HepG2 (cell line): ENCODE results near the gene PSMD5. TPM values are rescaled to one million over a fixed set of nuclear protein-coding genes. Genes with fewer than 3 reads are reported as not detected.

Experiments used
- ATAC-seq: fragments of 200-7000 bp; cut with Tn5 transposase; 3 replicates; pipeline ENCODE4 v1.9.1; 2020; ENCODE audit warnings: mild to moderate bottlenecking, moderate library complexity
- BruUV-seq: library from RNA; stranded (reverse); fragments of 400-500 nt; replicated peaks from 2 replicates; lab custom pipeline; 2021; lab: Mats Ljungman, UMichigan
- CTCF ChIA-PET: fragments of 300-600 bp; formaldehyde crosslinking; extraction: SDS; loops from one replicate; lab custom pipeline; 2021; ENCODE audit warnings: low total read pairs, inconsistent platforms, low intra/inter-chr PET ratio; lab: Yijun Ruan, JAX
- POLR2A ChIA-PET: fragments of 350-600 bp; sonication (Branson Sonifier 250); formaldehyde crosslinking; loops from one replicate; lab custom pipeline; 2020; ENCODE audit warnings: antibody characterized with exemption, inconsistent platforms; lab: Yijun Ruan, JAX
- DNase-seq: peaks from one replicate; pipeline ENCODE4 v3.0.0-alpha.2; 2015; ENCODE audit warnings: low spot score
- FAIRE-seq: peaks from 3 replicates; lab custom pipeline; 2011; peaks lifted over from hg19 to GRCh38; lab: Jason Lieb, UNC
- H2AFZ ChIP-seq: one replicate; pipeline ENCODE4 v1.6.1; 2011; ENCODE audit warnings: low read length, inconsistent platforms
- H3K27ac ChIP-seq: fragments of 300-600 bp; 3 replicates; pipeline ENCODE4 v1.8.0; 2011; ENCODE audit warnings: mixed run types, mild to moderate bottlenecking, mixed read lengths, low read length, inconsistent platforms; ENCODE audit not compliant: insufficient read depth; ENCODE audit errors: extremely low read length
- H3K27me3 ChIP-seq, 2 experiments: fragments of 200-600 bp in 1 of 2; 2 replicates in 1 of 2; 3 replicates in 1 of 2; pipeline versions ENCODE4 v1.6.0 to v1.8.0; 2011; ENCODE audit warnings: low read length in 2 of 2, mild to moderate bottlenecking in 2 of 2, moderate library complexity in 2 of 2, inconsistent platforms in 1 of 2; ENCODE audit not compliant: insufficient read depth in 2 of 2, control insufficient read depth in 1 of 2
- H3K36me3 ChIP-seq, 2 experiments: fragments of 200-600 bp in 1 of 2; replicated peaks in 1 of 2; 2 replicates in 1 of 2; 3 replicates in 1 of 2; pipeline versions ENCODE4 v1.5.1 to v1.8.0; 2011; ENCODE audit warnings: low read length in 2 of 2, inconsistent platforms in 1 of 2; ENCODE audit not compliant: insufficient read depth in 2 of 2, control insufficient read depth in 1 of 2
- H3K4me1 ChIP-seq: 2 replicates; pipeline ENCODE4 v1.5.1; 2012; ENCODE audit warnings: low read length, inconsistent platforms; ENCODE audit not compliant: insufficient read depth
- H3K4me2 ChIP-seq: 2 replicates; pipeline ENCODE4 v1.6.0; 2011; ENCODE audit warnings: low read depth, low read length, inconsistent platforms
- H3K4me3 ChIP-seq, 3 experiments: fragments of 200-600 bp in 1 of 3; sonication (generic), shearing (Covaris generic) in 1 of 3; replicated peaks in 1 of 3; 2 replicates each; pipeline ENCODE4 v1.5.1; 2011 to 2016; ENCODE audit warnings: low read length in 3 of 3, inconsistent platforms in 2 of 3, low read depth in 2 of 3, mild to moderate bottlenecking in 2 of 3, control low read depth in 1 of 3, mixed read lengths in 1 of 3; ENCODE audit not compliant: insufficient read depth in 1 of 3
- H3K79me2 ChIP-seq: one replicate; pipeline ENCODE4 v1.6.1; 2011; ENCODE audit warnings: low read length, inconsistent platforms; ENCODE audit not compliant: insufficient read depth
- H3K9ac ChIP-seq: 2 replicates; pipeline ENCODE4 v1.6.0; 2011; ENCODE audit warnings: mild to moderate bottlenecking, low read depth, low read length, inconsistent platforms; ENCODE audit not compliant: insufficient read depth
- H3K9me3 ChIP-seq: 2 replicates; pipeline ENCODE4 v1.5.1; 2012; ENCODE audit warnings: mild to moderate bottlenecking, low read length
- H4K20me1 ChIP-seq: 2 replicates; pipeline ENCODE4 v1.6.0; 2011; ENCODE audit warnings: inconsistent platforms, mild to moderate bottlenecking, low read length, moderate library complexity; ENCODE audit not compliant: insufficient read depth
- ADNP ChIP-seq: sonication (generic); formaldehyde crosslinking; IDR thresholded peaks from 2 replicates; pipeline ENCODE4 v1.4.0; 2020; ENCODE audit warnings: missing genetic modification reagents
- CREB3 ChIP-seq: sonication (generic); formaldehyde crosslinking; IDR thresholded peaks from 2 replicates; pipeline ENCODE4 v1.5.0; 2020; ENCODE audit warnings: missing genetic modification reagents
- LRRFIP1 ChIP-seq: sonication (generic); formaldehyde crosslinking; conservative IDR thresholded peaks from 2 replicates; pipeline ENCODE4 v1.4.0; 2020; ENCODE audit warnings: missing genetic modification reagents
- MTA1 ChIP-seq: sonication (generic); formaldehyde crosslinking; IDR thresholded peaks from 2 replicates; pipeline ENCODE4 v1.4.0; 2020; ENCODE audit warnings: missing genetic modification reagents, mild to moderate bottlenecking, borderline replicate concordance
- SNAI1 ChIP-seq: sonication (generic); formaldehyde crosslinking; IDR thresholded peaks from 2 replicates; pipeline ENCODE4 v1.5.0; 2020; ENCODE audit warnings: mild to moderate bottlenecking, missing genetic modification reagents, borderline replicate concordance
- ZBTB33 ChIP-seq: sonication (generic); formaldehyde crosslinking; IDR thresholded peaks from 2 replicates; pipeline ENCODE4 v1.4.0; 2020; ENCODE audit warnings: missing genetic modification reagents
- ZFX ChIP-seq: sonication (generic); formaldehyde crosslinking; IDR thresholded peaks from 2 replicates; pipeline ENCODE4 v1.4.0; 2020; ENCODE audit warnings: mild to moderate bottlenecking, low read depth, missing genetic modification reagents, moderate library complexity
- ZNF619 ChIP-seq: sonication (generic); formaldehyde crosslinking; IDR thresholded peaks from 2 replicates; pipeline ENCODE4 v1.4.0; 2020; ENCODE audit warnings: mild to moderate bottlenecking, missing genetic modification reagents
- ZNF776 ChIP-seq: sonication (generic); formaldehyde crosslinking; IDR thresholded peaks from 2 replicates; pipeline ENCODE4 v1.4.0; 2020; ENCODE audit warnings: mild to moderate bottlenecking, missing genetic modification reagents
- WGBS: methylation state at CpG from one replicate; pipeline ENCODE4 v1.1.6; 2017; ENCODE audit warnings: low lambda C conversion rate; 5-methylcytosine and 5-hydroxymethylcytosine counted together
- in situ Hi-C: cut with HindIII; loops from 2 replicates; pipeline ENCODE4 v1.10.0; 2017; ENCODE audit warnings: low pct_unique_long_range_greater_than_20kb; ENCODE audit not compliant: extremely low pct_ligation_motif_present
- intact Hi-C: fragments of 100-400 bp; cut with micrococcal nuclease; formaldehyde crosslinking; loops from one replicate; pipeline ENCODE4 v1.10.0; 2022; ENCODE audit not compliant: unreplicated experiment
- polyA plus RNA-seq, 8 experiments: library from polyadenylated mRNA; depleted of rRNA in 3 of 8; stranded (reverse) in 7 of 8; unstranded in 1 of 8; fragments of >200 nt; fragmentation: Illumina TruSeq in 4 of 8; extraction: Trizol in 4 of 8; gene quantifications; 2 replicates each; pipeline versions ENCODE4 v1.2.1 to v1.2.3, GENCODE V29; 2011 to 2016; ENCODE audit warnings: low read depth in 4 of 8, missing spikeins in 1 of 8, mixed read lengths in 1 of 8; ENCODE audit not compliant: insufficient read depth in 1 of 8
- total RNA-seq, 5 experiments: library from RNA; depleted of rRNA; stranded (reverse); fragments of >200 nt; fragmentation: Illumina TruSeq; extraction: Trizol; gene quantifications; 2 replicates each; pipeline ENCODE4 v1.2.3, GENCODE V29; 2016; ENCODE audit warnings: low read depth in 1 of 5

Gene PSMD5
- total and polyA plus RNA-seq, 2 of the 13 experiments (the other 11 are each of a cell fraction or from before 2014, with no cell fraction given), result 12.7 to 18.1 TPM

- Histone ChIP-seq H3K4me1 (peaks cover 42% of the 10 kb centered on the region), H3K4me2 (peak overlapping the region; percentile 66), H3K27me3 (peaks cover 3 to 14% of the 10 kb centered on the region in 2 experiments; a peak in 2 of 5 replicates), H3K79me2 (no peaks in the 10 kb centered on the region), H4K20me1 (no peaks in the 10 kb centered on the region), H3K27ac (no peak overlapping the region), H2AFZ (no peak overlapping the region), H3K36me3 (no peaks in the 10 kb centered on the region), H3K4me3 (peak overlapping the region in 2 of 3 experiments; percentile 32 to 41; a peak in 3 of 6 replicates), H3K9ac (no peak overlapping the region), H3K9me3 (no peaks in the 10 kb centered on the region)
- WGBS, result 9% methylated on average over 14 of the region's 14 CpGs
- peak; percentile 20; the same call in 2 of the 3 replicates for ATAC-seq
- no peak for DNase-seq
- POLR2A ChIA-PET, result interaction anchor here (1.2 to 1.5 kb wide), 2 partner anchors 39 to 98 kb away, joined by 3 to 5 read pairs; partner anchors contain the start of gene FBXW2
- CTCF ChIA-PET, result no interaction called here
- in situ Hi-C loops (no loop called here), intact Hi-C loops (loop anchor here (5.0 kb wide), 1 partner anchor 37 kb away; the partner anchor contains the start of gene TRAF1)
- FAIRE-seq, result no peak
- TF ChIP-seq MTA1, result no peak
- peak; percentile 16; the same call in 1 of the 2 replicates for TF ChIP-seq ZFX (CRISPR knock-in tag)
- no peak for TF ChIP-seq CREB3
- no peak for TF ChIP-seq ZBTB33 (CRISPR knock-in tag)
- 0 out of 2 replicates have a peak, but pooled peaks have one; percentile 38 for TF ChIP-seq ZNF776 (CRISPR knock-in tag)
- no peak for TF ChIP-seq ADNP (CRISPR knock-in tag)
- TF ChIP-seq SNAI1 (CRISPR knock-in tag), result 0 out of 2 replicates have a peak, but pooled peaks have one; percentile 27
- no peak for TF ChIP-seq LRRFIP1 (CRISPR knock-in tag)
- TF ChIP-seq ZNF619, result no peak
- BruUV-seq, result no TSS peak
Measured at GRCh38 chr9:120890320-120891244, 47.9 kb upstream of the PSMD5 start.
